NCI-H526 treated with DMSO at 0.1 percent for 48 hours (cell line): ENCODE results near the gene SYNE3.
A peak's percentile ranks its signal among the peaks of the same experiment; 100 is the strongest.

Experiments used
- DNase-seq: peaks from one replicate; lab custom pipeline; 2025; lab: John Stamatoyannopoulos, UW

Gene SYNE3

DNA sequence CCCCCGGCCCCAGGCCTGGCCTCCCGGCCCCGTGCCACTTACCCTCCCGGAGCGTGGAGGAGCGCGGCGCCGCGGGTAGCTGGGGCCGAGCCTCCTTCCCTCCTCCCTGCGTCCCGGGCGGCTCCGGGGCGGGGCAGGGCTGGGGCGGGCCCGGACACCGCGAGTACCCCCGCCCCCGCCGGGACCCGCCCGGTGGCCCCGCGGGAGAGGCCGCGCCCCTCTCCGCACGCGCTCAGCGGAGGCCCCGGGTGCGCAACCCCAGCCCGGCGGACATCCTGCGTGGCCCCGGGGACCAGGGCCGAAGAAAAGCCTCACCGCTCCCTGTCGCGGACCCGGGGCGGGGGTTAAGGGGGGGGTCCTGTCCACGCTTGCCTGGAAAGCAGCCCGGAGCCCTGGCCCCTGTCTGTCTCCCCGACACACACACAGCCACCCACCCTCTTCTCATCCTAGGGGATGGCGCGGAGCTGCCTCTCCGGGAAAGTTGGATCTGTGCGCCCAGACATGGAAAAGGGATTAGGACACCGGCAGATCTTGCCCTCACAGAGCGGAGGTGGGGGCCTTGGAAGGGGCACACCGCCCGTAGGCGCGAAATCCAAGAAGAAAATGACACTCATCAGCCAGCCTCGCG is at the start of gene SYNE3:
TSS of gene SYNE3 (minus strand) at position 97 of the 628 bp plus-strand sequence. CDS start 40,829 bp downstream, outside the sequence.
- peak; percentile 28 for DNase-seq

- DNase-seq: no peak
Observed at GRCh38 chr14:95564060-95564459, 47.6 kb upstream of the SYNE3 start.

DNA sequence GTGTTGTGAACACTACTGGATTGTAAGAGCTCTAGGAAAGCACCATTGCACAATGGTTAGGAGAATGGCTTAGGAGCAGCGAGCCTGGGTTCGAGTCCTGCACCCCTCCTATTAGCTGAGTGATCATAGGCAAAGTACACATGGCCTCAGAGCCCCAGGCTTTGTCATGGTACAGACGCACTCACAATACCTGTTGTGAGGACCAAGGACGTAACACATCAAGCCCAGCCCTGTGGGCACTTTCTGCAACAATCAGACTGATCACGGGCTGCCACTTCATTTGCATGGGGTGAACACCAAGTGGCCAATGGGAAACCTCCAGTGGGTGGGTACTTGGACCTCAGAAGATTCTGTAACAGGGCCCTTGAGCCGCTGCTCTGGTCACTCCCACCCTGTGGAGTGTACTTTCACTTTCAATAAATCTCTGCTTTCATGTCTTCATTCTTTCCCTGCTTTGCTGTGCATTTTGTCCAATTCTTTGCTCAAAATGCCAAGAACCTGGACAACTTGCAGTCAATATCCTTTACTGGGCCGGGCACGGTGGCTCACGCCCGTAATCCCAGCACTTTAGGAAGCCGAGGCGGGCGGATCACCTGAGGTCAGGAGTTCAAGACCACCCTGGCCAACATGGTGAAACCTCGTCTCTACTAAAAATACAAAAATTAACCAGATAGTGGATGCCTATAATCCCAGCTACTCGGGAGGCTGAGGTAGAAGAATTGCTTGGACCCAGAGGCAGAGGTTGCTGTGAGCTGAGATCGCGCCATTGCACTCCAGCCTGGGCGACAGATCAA is 46.6 kb upstream of the SYNE3 start:
- DNase-seq: no peak

GRCh38 chr14:95561001-95561412 is 44.6 kb upstream of the SYNE3 start:
- DNase-seq: peak; percentile 92

GRCh38 chr14:95559203-95559602 is 42.8 kb upstream of the SYNE3 start:
- no peak for DNase-seq

- DNase-seq: no peak
Observed at GRCh38 chr14:95557832-95558231, 41.4 kb upstream of the SYNE3 start.

- DNase-seq: no peak
Observed at GRCh38 chr14:95557291-95557690, 40.8 kb upstream of the SYNE3 start.

- DNase-seq: no peak
Observed at GRCh38 chr14:95555053-95555452, 38.6 kb upstream of the SYNE3 start.

GRCh38 chr14:95553141-95553540 is 36.7 kb upstream of the SYNE3 start:
- DNase-seq: no peak

DNA sequence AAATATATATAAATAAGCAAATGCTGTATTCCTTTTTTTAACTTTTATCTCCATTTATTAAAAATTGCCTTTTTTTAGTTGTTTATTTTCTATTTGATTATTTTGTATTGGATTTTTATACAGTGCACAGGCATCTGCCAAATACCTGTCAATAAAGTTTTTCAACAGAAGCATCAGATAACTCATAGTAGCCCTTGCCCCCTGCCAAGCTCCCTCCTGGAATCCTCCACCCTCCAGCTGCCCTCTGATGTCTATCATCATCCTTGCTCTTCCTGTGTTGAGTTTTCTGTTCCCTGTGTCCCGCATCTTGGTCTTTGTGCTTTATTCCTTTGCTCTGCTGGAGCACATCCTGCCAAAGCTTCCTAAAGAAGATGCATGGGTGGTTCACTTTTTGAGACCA is 35.0 kb upstream of the SYNE3 start:
- no peak for DNase-seq

DNA sequence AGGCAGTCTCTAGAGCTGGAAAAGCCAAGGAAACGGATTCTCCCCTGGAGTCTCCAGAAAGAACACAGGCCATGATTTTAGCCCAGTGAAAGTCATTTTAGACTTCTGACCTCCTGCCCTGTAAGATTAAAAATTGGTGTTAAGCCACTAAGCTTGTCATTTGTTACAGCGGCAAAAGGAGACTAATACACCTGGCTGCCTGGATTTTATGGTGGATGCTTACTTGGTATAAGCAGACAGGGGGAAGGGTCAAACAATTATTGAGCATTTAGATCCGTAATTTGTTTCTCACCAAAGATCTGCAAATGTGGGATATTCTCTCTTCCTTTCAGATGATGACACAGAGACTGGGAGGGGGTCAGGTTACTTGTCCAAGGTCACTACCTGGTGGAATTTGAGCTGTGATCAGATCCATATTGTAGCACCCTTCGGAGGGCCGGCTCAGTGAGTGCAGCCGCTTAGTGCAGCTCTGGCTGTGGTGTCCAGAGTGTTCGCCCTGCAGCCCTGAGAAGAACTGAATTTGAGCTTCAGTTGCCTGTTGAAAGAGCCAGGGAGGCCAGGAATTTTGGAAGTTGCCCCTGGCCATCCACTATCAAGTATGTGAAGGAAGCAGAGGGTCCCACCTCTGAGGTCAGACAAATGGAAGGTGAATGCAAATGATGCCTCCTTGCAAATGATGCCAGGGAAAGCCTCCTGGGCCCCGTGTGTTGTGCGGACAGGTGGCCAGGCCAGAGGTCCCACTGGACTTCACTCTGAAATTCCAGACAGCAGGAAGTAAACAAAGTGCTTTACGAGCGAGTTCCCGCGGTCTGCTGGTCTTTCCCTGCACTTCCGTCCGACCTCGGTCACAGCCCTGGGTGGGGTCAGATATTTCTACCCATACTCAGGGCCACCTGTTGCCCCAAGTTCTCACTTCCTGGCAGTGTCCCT is 33.5 kb upstream of the SYNE3 start:
- DNase-seq: no peak

DNA sequence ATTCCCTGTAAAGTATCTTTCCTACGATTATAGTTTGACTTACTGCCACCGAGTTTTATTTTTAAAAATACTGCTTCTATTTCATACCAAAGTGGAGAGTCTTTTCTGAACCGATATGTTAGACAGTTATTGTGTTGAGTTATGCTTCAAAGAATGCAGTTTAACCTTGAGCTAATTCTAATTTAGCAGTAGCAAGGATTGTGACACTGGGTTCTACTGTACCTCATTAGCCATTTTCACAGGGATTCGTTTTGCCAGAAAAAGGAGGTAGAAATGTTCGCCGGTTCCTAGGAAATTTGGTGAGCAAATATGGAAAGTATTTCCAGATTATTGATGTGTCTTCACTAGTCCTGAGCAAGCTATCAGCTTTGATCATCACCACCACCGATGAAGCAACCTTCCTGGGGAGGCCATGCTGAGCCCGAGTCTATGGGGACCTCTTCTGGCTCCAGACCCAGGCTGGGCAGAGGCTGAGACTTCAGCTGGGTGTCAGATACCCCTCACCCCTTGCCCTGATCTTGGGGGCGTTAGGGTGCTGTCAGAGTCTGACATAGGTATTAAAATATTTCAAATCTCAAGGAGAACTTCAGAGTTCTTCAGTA is 32.0 kb upstream of the SYNE3 start:
- DNase-seq: no peak

- DNase-seq: no peak
Observed at GRCh38 chr14:95547626-95548327, 31.3 kb upstream of the SYNE3 start.

- no peak for DNase-seq
Observed at GRCh38 chr14:95547272-95547625, 30.8 kb upstream of the SYNE3 start.

GRCh38 chr14:95545515-95546168 is 29.2 kb upstream of the SYNE3 start:
- DNase-seq: no peak

- DNase-seq: no peak
Observed at GRCh38 chr14:95544588-95544987, 28.1 kb upstream of the SYNE3 start.

DNA sequence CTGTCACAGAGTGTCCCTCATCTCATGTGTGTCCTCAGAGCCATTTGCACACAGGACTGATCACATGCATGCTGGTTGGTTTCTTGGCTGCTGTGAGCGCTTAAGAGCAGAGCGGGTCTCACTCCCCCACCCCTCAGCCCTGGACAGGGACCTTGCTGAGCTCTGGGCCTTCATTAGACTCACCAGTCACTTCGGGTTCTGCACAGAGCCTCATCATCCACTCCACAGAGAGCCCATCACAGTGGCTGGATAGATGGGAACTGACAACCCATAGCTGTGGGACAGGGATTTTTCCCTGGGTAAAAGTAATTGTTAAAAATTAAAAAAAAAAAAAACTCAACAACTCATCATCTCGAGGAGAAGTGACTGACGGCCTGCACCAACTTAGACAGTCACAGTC is 26.6 kb upstream of the SYNE3 start:
- no peak for DNase-seq

DNA sequence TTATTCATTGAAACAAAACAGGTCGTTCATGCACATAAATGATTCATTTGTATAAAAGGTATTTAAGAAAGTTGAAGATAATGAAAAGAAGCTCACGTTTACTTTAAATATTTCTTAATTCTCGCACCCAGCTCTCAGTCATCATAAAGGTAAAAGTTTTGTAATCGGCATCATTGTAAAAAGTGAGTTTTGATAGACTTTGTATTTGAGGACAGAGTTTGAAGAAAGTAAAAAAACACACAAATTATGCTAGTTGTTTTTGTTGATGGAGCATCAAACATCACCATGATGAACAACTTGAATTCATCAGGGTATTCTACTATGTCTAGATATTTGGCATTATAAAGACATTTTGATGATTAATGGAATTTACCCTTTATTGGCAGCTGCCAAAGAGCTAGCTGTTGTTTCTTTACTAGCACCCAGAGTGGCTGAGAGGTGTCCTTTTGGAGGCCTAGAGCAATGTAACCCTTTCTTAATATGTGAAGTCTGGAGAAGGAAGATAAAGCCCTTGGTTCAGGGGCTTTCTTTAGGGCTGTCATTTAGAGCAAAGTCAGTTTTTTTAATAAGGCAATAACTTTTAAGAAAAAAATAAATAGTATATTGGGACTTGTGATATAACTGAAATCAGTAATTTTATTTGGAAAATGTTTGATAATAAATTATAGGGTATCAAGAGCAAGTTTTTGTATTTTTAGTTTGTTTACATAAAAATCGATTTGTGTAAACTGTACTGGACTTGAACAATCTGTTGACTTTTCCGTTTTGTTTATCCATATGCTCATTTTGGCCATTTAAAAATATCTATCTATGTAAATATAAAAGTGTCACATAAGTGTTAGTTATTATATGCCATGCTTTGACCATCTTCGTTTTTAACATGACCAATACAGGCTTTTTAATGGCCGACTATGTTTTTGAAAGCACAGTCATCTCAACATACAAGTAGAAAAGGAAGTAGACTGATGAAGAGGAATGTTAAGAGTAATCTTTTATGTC is 25.8 kb upstream of the SYNE3 start:
- no peak for DNase-seq

GRCh38 chr14:95541346-95541745 is 24.9 kb upstream of the SYNE3 start:
- no peak for DNase-seq
